22Rv1 (cell line): ENCODE data around the gene BAD.

Experiments used
- H3K27ac ChIP-seq: fragments of 450-650 bp; 2 replicates; pipeline ENCODE4 v1.5.1; 2017
- ZFX ChIP-seq: fragments of 450-650 bp; IDR thresholded peaks from 2 replicates; pipeline ENCODE4 v1.6.1; 2017; ENCODE audit warnings: antibody characterized with exemption, borderline replicate concordance
- TF ChIP-seq, protein P1 (sequence below): fragments of 450-650 bp; IDR thresholded peaks from 2 replicates; pipeline ENCODE4 v1.5.1; 2017; ENCODE audit warnings: mild to moderate bottlenecking

BAD gene

DNA sequence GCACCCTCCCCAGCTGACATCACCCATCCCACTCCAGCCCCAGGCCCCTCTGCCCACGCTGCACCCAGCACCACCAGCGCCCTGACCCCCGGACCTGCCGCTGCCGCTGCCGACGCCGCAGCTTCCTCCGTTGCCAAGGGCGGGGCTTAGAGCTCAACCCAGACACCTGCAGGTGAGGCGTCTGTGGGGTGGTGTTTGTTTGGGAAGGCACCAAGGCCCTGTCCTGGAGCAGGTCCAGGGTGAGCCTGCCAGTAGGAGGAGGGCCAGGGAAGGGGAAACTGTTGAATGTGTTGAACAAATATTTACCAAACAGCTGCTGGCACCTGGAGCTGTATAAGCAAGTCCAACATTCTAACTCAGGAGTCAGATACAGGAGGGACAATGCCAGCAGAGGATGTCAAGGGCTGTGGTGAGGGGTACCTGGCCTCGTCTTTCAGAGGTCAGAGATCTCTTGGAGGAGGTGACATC, 46.9 kb downstream of the BAD start:
- H3K27ac ChIP-seq = 0 out of 2 replicates have a peak overlapping the region, but pooled peaks have one; percentile 30
- TF ChIP-seq ZFX = no peak
- TF ChIP-seq, protein P1, sequence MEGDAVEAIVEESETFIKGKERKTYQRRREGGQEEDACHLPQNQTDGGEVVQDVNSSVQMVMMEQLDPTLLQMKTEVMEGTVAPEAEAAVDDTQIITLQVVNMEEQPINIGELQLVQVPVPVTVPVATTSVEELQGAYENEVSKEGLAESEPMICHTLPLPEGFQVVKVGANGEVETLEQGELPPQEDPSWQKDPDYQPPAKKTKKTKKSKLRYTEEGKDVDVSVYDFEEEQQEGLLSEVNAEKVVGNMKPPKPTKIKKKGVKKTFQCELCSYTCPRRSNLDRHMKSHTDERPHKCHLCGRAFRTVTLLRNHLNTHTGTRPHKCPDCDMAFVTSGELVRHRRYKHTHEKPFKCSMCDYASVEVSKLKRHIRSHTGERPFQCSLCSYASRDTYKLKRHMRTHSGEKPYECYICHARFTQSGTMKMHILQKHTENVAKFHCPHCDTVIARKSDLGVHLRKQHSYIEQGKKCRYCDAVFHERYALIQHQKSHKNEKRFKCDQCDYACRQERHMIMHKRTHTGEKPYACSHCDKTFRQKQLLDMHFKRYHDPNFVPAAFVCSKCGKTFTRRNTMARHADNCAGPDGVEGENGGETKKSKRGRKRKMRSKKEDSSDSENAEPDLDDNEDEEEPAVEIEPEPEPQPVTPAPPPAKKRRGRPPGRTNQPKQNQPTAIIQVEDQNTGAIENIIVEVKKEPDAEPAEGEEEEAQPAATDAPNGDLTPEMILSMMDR = no peak

DNA sequence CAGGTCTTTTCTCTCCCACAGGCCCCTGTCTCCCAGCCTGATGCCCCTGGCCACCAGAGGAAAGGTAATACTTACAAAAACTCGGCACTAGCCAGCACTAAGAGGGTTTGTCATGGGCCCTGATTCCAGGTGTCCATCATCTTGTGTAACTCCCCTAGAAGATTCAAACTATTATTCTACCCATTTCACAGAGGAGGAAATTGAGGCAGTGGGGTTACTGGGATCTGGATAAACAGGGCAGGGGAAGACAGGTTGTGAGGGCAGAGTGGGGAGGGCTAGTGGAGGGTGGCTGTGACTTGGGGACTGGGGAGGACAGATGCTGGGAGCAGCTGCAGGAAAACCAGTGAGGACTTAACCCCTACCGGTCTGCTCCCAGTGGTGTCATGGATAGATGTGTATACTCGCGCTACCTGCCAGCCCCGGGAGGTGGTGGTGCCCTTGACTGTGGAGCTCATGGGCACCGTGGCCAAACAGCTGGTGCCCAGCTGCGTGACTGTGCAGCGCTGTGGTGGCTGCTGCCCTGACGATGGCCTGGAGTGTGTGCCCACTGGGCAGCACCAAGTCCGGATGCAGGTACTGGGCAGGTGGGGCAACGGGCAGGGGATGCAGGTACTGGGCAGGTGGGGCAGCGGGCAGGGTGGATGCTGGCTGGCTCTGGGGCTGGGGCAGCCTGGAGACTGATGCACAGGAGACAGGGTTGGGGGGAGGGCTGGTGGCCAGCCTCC, 48.9 kb downstream of the BAD start:
- H3K27ac ChIP-seq = peak overlapping the region; percentile 53

DNA sequence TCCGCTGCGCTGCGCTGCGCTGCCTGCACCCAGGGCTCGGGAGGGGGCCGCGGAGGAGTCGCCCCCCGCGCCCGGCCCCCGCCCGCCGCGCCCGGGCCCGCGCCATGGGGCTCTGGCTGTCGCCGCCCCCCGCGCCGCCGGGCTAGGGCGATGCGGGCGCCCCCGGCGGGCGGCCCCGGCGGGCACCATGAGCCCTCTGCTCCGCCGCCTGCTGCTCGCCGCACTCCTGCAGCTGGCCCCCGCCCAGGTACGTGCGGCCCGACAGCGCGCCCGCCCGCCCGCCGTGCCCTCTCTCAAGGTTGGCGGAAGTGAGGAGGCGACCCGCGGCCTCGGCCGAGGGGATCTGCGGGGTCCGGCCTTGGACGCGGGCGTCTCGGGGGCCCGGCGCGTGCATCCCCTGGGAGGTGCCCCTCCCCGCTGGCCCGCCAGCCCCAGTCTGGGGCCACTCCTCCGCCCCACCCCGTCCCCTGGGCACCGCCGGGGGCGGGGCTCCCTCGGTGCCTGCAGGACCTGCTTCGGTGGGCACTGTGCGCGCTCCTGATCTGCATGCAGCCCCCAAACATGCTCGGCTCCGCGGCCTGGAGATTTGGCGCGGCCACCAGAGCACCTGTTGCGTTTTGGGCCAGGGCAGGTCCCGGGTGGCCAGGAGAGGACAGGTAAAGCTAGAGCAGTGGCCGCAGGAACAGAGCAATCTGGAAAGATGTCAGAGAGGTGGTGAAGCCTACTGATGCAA, 49.7 kb downstream of the BAD start:
- TF ChIP-seq, protein P1 = peak; percentile 27
- TF ChIP-seq ZFX = no peak

More for the DNA sequence above, 48.9 kb downstream of the BAD start:
- TF ChIP-seq, protein P1 = no peak
- TF ChIP-seq ZFX = no peak

DNA sequence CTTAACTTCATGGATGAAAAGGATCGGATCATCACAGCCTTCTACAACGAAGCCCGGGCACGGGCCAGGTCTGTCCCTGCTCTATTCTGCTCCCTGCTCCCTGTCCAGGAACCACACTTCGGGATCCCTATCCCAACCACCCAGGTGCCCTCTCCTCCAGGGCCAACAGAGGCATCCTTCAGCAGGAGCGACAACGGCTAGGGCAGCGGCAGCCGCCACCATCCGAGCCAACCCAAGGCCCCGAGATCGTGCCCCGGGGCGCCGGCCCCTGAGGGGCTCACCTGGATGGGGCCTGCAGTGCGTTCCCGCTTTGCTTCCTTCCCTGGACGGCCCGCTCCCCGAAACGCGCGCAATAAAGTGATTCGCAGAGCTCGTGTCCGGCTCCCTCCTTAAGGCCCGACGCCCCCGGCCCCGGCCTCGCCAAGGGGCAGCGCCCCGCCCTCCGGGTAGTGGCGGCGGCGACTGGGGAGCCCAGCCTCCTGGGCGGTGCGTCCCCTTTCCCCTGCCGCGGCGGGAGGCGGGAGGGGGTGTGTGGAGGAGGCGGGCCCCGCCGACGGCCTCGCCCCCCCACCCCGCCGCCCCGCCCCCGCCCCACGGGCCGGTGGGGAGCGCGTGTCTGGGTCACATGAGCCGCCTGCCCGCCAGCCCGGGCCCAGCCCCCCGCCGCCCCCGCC, 50.4 kb downstream of the BAD start, which contains the start of gene VEGFB:
VEGFB (plus strand) TSS at position 672 of the 674 bp plus-strand sequence. CDS start 250 bp downstream, outside the sequence.
- TF ChIP-seq, protein P1 = no peak
- TF ChIP-seq ZFX = no peak

More for the DNA sequence above, 49.7 kb downstream of the BAD start:
- peak overlapping the region; percentile 53 for H3K27ac ChIP-seq

DNA sequence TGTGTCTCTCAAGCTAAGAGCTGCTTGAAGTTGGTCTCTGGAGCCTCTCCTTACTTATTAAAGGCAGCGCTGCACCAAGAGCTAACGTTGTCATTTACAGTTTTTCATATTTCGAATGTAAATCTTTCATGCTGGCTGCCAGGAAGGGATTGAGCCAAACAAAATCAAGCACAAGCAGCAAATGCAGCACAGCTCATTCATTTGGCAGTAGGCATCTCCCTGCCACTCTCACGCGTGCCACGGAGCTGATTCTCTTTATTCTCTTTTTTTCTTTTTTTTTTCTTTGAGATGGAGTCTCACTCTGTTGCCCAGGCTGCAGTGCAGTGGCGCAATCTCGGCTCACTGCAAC, 51.5 kb downstream of the BAD start:
- no peak overlapping the region for H3K27ac ChIP-seq
- TF ChIP-seq, protein P1 = no peak
- TF ChIP-seq ZFX = no peak

More for the DNA sequence above, 50.4 kb downstream of the BAD start, which contains the start of gene VEGFB:
- peak within 1 kb of the TSS; percentile 53 for H3K27ac ChIP-seq

DNA sequence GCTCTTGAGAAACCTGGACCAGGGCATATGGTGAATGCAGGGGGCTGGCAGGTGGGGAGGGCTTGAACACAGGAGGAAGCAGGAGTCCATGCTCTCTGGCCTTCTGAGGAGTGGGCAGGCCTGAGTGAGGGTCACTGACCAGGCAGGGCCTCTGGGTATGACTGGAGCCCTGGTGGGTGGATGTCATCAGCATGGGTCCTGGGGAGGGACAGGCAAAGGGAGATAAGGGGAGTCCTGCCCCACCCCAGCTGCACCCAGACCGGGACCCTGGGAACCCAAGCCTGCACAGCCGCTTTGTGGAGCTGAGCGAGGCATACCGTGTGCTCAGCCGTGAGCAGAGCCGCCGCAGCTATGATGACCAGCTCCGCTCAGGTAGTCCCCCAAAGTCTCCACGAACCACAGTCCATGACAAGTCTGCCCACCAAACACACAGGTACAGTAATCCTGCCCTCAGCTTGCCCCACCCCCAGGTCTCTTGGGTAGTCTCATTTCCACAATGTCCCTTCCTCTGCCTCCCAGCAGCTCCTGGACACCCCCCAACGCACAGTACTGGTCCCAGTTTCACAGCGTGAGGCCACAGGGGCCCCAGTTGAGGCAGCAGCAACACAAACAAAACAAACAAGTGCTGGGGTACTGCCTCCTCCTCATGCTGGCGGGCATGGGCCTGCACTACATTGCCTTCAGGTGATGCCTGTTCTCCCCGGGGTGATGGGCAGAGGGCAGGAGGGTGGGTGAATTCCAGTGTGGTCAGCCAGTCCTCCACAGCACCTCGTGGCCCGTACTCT, 52.1 kb downstream of the BAD start:
- no peak overlapping the region for H3K27ac ChIP-seq
- TF ChIP-seq, protein P1 = no peak
- TF ChIP-seq ZFX = no peak
